HepG2 (cell line): ENCODE data around the gene GNG7. TPM values are rescaled to one million over a fixed set of nuclear protein-coding genes. Genes with fewer than 3 reads are reported as not detected.
"Not testable (repeated sequence)": the region's sequence is repeated elsewhere in the genome, so short reads cannot be mapped to it uniquely, and the experiment has no call there.

Experiments
- ATAC-seq: fragments of 200-7000 bp; cut with Tn5 transposase; 3 replicates; pipeline ENCODE4 v1.9.1; 2020; ENCODE audit warnings: mild to moderate bottlenecking, moderate library complexity
- BruUV-seq: library from RNA; stranded (reverse); fragments of 400-500 nt; replicated peaks from 2 replicates; lab custom pipeline; 2021; lab: Mats Ljungman, UMichigan
- CTCF ChIA-PET: fragments of 300-600 bp; formaldehyde crosslinking; extraction: SDS; loops from one replicate; lab custom pipeline; 2021; ENCODE audit warnings: low total read pairs, inconsistent platforms, low intra/inter-chr PET ratio; lab: Yijun Ruan, JAX
- POLR2A ChIA-PET: fragments of 350-600 bp; sonication (Branson Sonifier 250); formaldehyde crosslinking; loops from one replicate; lab custom pipeline; 2020; ENCODE audit warnings: antibody characterized with exemption, inconsistent platforms; lab: Yijun Ruan, JAX
- DNase-seq: peaks from one replicate; pipeline ENCODE4 v3.0.0-alpha.2; 2015; ENCODE audit warnings: low spot score
- FAIRE-seq: peaks from 3 replicates; lab custom pipeline; 2011; peaks lifted over from hg19 to GRCh38; lab: Jason Lieb, UNC
- H2AFZ ChIP-seq: one replicate; pipeline ENCODE4 v1.6.1; 2011; ENCODE audit warnings: low read length, inconsistent platforms
- H3K27ac ChIP-seq: fragments of 300-600 bp; 3 replicates; pipeline ENCODE4 v1.8.0; 2011; ENCODE audit warnings: mixed run types, mild to moderate bottlenecking, mixed read lengths, low read length, inconsistent platforms; ENCODE audit not compliant: insufficient read depth; ENCODE audit errors: extremely low read length
- H3K27me3 ChIP-seq, 2 experiments: fragments of 200-600 bp in 1 of 2; 2 replicates in 1 of 2; 3 replicates in 1 of 2; pipeline versions ENCODE4 v1.6.0 to v1.8.0; 2011; ENCODE audit warnings: low read length in 2 of 2, mild to moderate bottlenecking in 2 of 2, moderate library complexity in 2 of 2, inconsistent platforms in 1 of 2; ENCODE audit not compliant: insufficient read depth in 2 of 2, control insufficient read depth in 1 of 2
- H3K36me3 ChIP-seq, 2 experiments: fragments of 200-600 bp in 1 of 2; replicated peaks in 1 of 2; 2 replicates in 1 of 2; 3 replicates in 1 of 2; pipeline versions ENCODE4 v1.5.1 to v1.8.0; 2011; ENCODE audit warnings: low read length in 2 of 2, inconsistent platforms in 1 of 2; ENCODE audit not compliant: insufficient read depth in 2 of 2, control insufficient read depth in 1 of 2
- H3K4me1 ChIP-seq: 2 replicates; pipeline ENCODE4 v1.5.1; 2012; ENCODE audit warnings: low read length, inconsistent platforms; ENCODE audit not compliant: insufficient read depth
- H3K4me2 ChIP-seq: 2 replicates; pipeline ENCODE4 v1.6.0; 2011; ENCODE audit warnings: low read depth, low read length, inconsistent platforms
- H3K4me3 ChIP-seq, 3 experiments: fragments of 200-600 bp in 1 of 3; sonication (generic), shearing (Covaris generic) in 1 of 3; replicated peaks in 1 of 3; 2 replicates each; pipeline ENCODE4 v1.5.1; 2011 to 2016; ENCODE audit warnings: low read length in 3 of 3, inconsistent platforms in 2 of 3, low read depth in 2 of 3, mild to moderate bottlenecking in 2 of 3, control low read depth in 1 of 3, mixed read lengths in 1 of 3; ENCODE audit not compliant: insufficient read depth in 1 of 3
- H3K79me2 ChIP-seq: one replicate; pipeline ENCODE4 v1.6.1; 2011; ENCODE audit warnings: low read length, inconsistent platforms; ENCODE audit not compliant: insufficient read depth
- H3K9ac ChIP-seq: 2 replicates; pipeline ENCODE4 v1.6.0; 2011; ENCODE audit warnings: mild to moderate bottlenecking, low read depth, low read length, inconsistent platforms; ENCODE audit not compliant: insufficient read depth
- H3K9me3 ChIP-seq: 2 replicates; pipeline ENCODE4 v1.5.1; 2012; ENCODE audit warnings: mild to moderate bottlenecking, low read length
- H4K20me1 ChIP-seq: 2 replicates; pipeline ENCODE4 v1.6.0; 2011; ENCODE audit warnings: inconsistent platforms, mild to moderate bottlenecking, low read length, moderate library complexity; ENCODE audit not compliant: insufficient read depth
- AKAP8 ChIP-seq: sonication (generic); formaldehyde crosslinking; IDR thresholded peaks from 2 replicates; pipeline ENCODE4 v1.5.1; 2020; ENCODE audit warnings: mild to moderate bottlenecking, missing genetic modification reagents
- ARID2 ChIP-seq: sonication (generic); formaldehyde crosslinking; IDR thresholded peaks from 2 replicates; pipeline ENCODE4 v1.8.1; 2022; ENCODE audit warnings: mild to moderate bottlenecking, missing genetic modification reagents, borderline replicate concordance
- CEBPG ChIP-seq: IDR thresholded peaks from 2 replicates; pipeline ENCODE4 v1.6.1; 2016
- KDM2A ChIP-seq: sonication (generic); formaldehyde crosslinking; IDR thresholded peaks from 2 replicates; pipeline ENCODE4 v1.4.0; 2020; ENCODE audit warnings: low read depth, missing genetic modification reagents, borderline replicate concordance
- MEIS2 ChIP-seq: sonication (generic); formaldehyde crosslinking; IDR thresholded peaks from 2 replicates; pipeline ENCODE4 v1.9.0; 2021; ENCODE audit warnings: mild to moderate bottlenecking, missing genetic modification reagents
- REL ChIP-seq: sonication (generic); formaldehyde crosslinking; conservative IDR thresholded peaks from 2 replicates; pipeline ENCODE4 v1.8.0; 2022; ENCODE audit warnings: mild to moderate bottlenecking, missing genetic modification reagents, moderate library complexity
- ZNF121 ChIP-seq: sonication (generic); formaldehyde crosslinking; IDR thresholded peaks from 2 replicates; pipeline ENCODE4 v1.5.0; 2020; ENCODE audit warnings: mild to moderate bottlenecking, missing genetic modification reagents
- ZNF142 ChIP-seq: sonication (generic); formaldehyde crosslinking; IDR thresholded peaks from 2 replicates; pipeline ENCODE4 v1.4.0; 2020; ENCODE audit warnings: missing genetic modification reagents
- ZNF576 ChIP-seq: sonication (generic); formaldehyde crosslinking; IDR thresholded peaks from 2 replicates; pipeline ENCODE4 v1.4.0; 2020; ENCODE audit warnings: mild to moderate bottlenecking, missing genetic modification reagents
- ZNF770 ChIP-seq: sonication (generic); formaldehyde crosslinking; IDR thresholded peaks from 2 replicates; pipeline ENCODE4 v1.5.0; 2020; ENCODE audit warnings: mild to moderate bottlenecking, missing genetic modification reagents
- WGBS: methylation state at CpG from one replicate; pipeline ENCODE4 v1.1.6; 2017; ENCODE audit warnings: low lambda C conversion rate; 5-methylcytosine and 5-hydroxymethylcytosine counted together
- in situ Hi-C: cut with HindIII; loops from 2 replicates; pipeline ENCODE4 v1.10.0; 2017; ENCODE audit warnings: low pct_unique_long_range_greater_than_20kb; ENCODE audit not compliant: extremely low pct_ligation_motif_present
- intact Hi-C: fragments of 100-400 bp; cut with micrococcal nuclease; formaldehyde crosslinking; loops from one replicate; pipeline ENCODE4 v1.10.0; 2022; ENCODE audit not compliant: unreplicated experiment
- polyA plus RNA-seq, 8 experiments: library from polyadenylated mRNA; depleted of rRNA in 3 of 8; stranded (reverse) in 7 of 8; unstranded in 1 of 8; fragments of >200 nt; fragmentation: Illumina TruSeq in 4 of 8; extraction: Trizol in 4 of 8; gene quantifications; 2 replicates each; pipeline versions ENCODE4 v1.2.1 to v1.2.3, GENCODE V29; 2011 to 2016; ENCODE audit warnings: low read depth in 4 of 8, missing spikeins in 1 of 8, mixed read lengths in 1 of 8; ENCODE audit not compliant: insufficient read depth in 1 of 8
- total RNA-seq, 5 experiments: library from RNA; depleted of rRNA; stranded (reverse); fragments of >200 nt; fragmentation: Illumina TruSeq; extraction: Trizol; gene quantifications; 2 replicates each; pipeline ENCODE4 v1.2.3, GENCODE V29; 2016; ENCODE audit warnings: low read depth in 1 of 5

Gene GNG7
- total and polyA plus RNA-seq, 2 of the 13 experiments (the other 11 are each of a cell fraction or from before 2014, with no cell fraction given): 1.4 to 3.3 TPM

GRCh38 chr19:2545416-2546127 lies 156.9 kb downstream of the GNG7 start:
- BruUV-seq, in situ Hi-C loops, CTCF ChIA-PET, DNase-seq, H3K9me3 ChIP-seq, FAIRE-seq, H4K20me1 ChIP-seq, ATAC-seq, H3K36me3 ChIP-seq, H2AFZ ChIP-seq, H3K27me3 ChIP-seq, H3K79me2 ChIP-seq: not testable (repeated sequence)
- Histone ChIP-seq H3K4me1 (peaks cover 83% of the 10 kb centered on the region), H3K4me3 (peak overlapping the region; percentile 34 to 72 (median 44); a peak in 5 of 6 replicates), H3K4me2 (peak overlapping the region; percentile 98), H3K27ac (peak overlapping the region; percentile 100), H3K9ac (peak overlapping the region; percentile 86)
- POLR2A ChIA-PET: interaction anchor here (0.7 to 7.9 kb wide), 11 partner anchors 11 to 118 kb away, joined by 3 to 199 read pairs (median 8); partner anchors contain the start of genes GADD45B, LMNB2 and TIMM13
- intact Hi-C loops: loop anchor here (2.0 kb wide), 1 partner anchor 51 kb away; no protein-coding TSS in a partner anchor
- 38% methylated on average over 20 of the region's 20 CpGs for WGBS
- TF ChIP-seq KDM2A (CRISPR knock-in tag): peak; percentile 26; the same call in 1 of the 2 replicates
- peak; percentile 50 for TF ChIP-seq CEBPG (CRISPR knock-in tag)
- peak; percentile 24; the same call in 1 of the 2 replicates for TF ChIP-seq MEIS2 (CRISPR knock-in tag)
- peak; percentile 18; the same call in 1 of the 2 replicates for TF ChIP-seq AKAP8 (CRISPR knock-in tag)
- TF ChIP-seq REL (CRISPR knock-in tag): peak; percentile 48; the same call in 1 of the 2 replicates
- peak; percentile 83 for TF ChIP-seq ZNF121 (CRISPR knock-in tag)
- peak; percentile 2; the same call in 1 of the 2 replicates for TF ChIP-seq ARID2 (CRISPR knock-in tag)
- peak; percentile 67 for TF ChIP-seq ZNF770 (CRISPR knock-in tag)
- TF ChIP-seq ZNF142 (CRISPR knock-in tag): peak; percentile 7; the same call in 1 of the 2 replicates
- 0 out of 2 replicates have a peak, but pooled peaks have one; percentile 15 for TF ChIP-seq ZNF576 (CRISPR knock-in tag)
